SK-N-SH treated with all-trans-retinoic acid at 6 μM for 48 hours (cell line): Measurements from ENCODE around the gene STX11.
A peak's percentile ranks its signal among the peaks of the same experiment; 100 is the strongest.

Experiments used
- ATAC-seq: fragments of 200-7000 bp; cut with Tn5 transposase; 3 replicates; pipeline ENCODE4 v1.9.1; 2020; ENCODE audit warnings: mild to moderate bottlenecking, moderate library complexity
- ARNTL ChIP-seq: fragments of 450-650 bp; formaldehyde crosslinking; IDR thresholded peaks from 2 replicates; pipeline ENCODE4 v1.5.0; 2020; ENCODE audit warnings: low read depth, mild to moderate bottlenecking, moderate library complexity, borderline replicate concordance
- BACH2 ChIP-seq: fragments of 250-450 bp; sonication (Bioruptor Pico); IDR thresholded peaks from 2 replicates; pipeline ENCODE4 v1.9.0; 2021; ENCODE audit warnings: mild to moderate bottlenecking, borderline replicate concordance
- CSDC2 ChIP-seq: fragments of 250-450 bp; sonication (Bioruptor Pico); IDR thresholded peaks from 2 replicates; pipeline ENCODE4 v1.5.0; 2020; ENCODE audit warnings: mild to moderate bottlenecking, moderate library complexity
- ESRRG ChIP-seq: fragments of 250-450 bp; sonication (Bioruptor Pico); IDR thresholded peaks from 2 replicates; pipeline ENCODE4 v1.6.1; 2021; ENCODE audit warnings: mild to moderate bottlenecking
- GLIS3 ChIP-seq: fragments of 250-450 bp; sonication (Bioruptor Pico); IDR thresholded peaks from 2 replicates; pipeline ENCODE4 v1.5.0; 2020; ENCODE audit warnings: mild to moderate bottlenecking, moderate library complexity
- ISL1 ChIP-seq: fragments of 250-450 bp; sonication (Bioruptor Pico); IDR thresholded peaks from 2 replicates; pipeline ENCODE4 v2.1.2; 2022; ENCODE audit warnings: mild to moderate bottlenecking, moderate library complexity
- OSR1 ChIP-seq: fragments of 250-450 bp; sonication (Bioruptor Pico); IDR thresholded peaks from 2 replicates; pipeline ENCODE4 v1.8.0; 2022; ENCODE audit warnings: moderate library complexity, mild to moderate bottlenecking, inconsistent platforms
- PPARA ChIP-seq: fragments of 250-450 bp; sonication (Bioruptor Pico); IDR thresholded peaks from 2 replicates; pipeline ENCODE4 v1.5.0; 2020; ENCODE audit warnings: mild to moderate bottlenecking, borderline replicate concordance
- RARB ChIP-seq: fragments of 250-450 bp; sonication (Bioruptor Pico); IDR thresholded peaks from 2 replicates; pipeline ENCODE4 v1.8.0; 2021; ENCODE audit warnings: mild to moderate bottlenecking, moderate library complexity
- SNAI2 ChIP-seq: fragments of 250-450 bp; sonication (Bioruptor Pico); IDR thresholded peaks from 2 replicates; pipeline ENCODE4 v1.5.0; 2020; ENCODE audit warnings: mild to moderate bottlenecking, moderate library complexity
- TCF4 ChIP-seq: fragments of 250-450 bp; sonication (Bioruptor Pico); IDR thresholded peaks from 2 replicates; pipeline ENCODE4 v1.8.0; 2021; ENCODE audit warnings: mild to moderate bottlenecking, moderate library complexity, borderline replicate concordance
- TOX ChIP-seq: fragments of 250-450 bp; sonication (Bioruptor Pico); IDR thresholded peaks from 2 replicates; pipeline ENCODE4 v1.8.0; 2021; ENCODE audit warnings: mild to moderate bottlenecking, moderate library complexity, borderline replicate concordance
- ZC3H10 ChIP-seq: fragments of 250-450 bp; sonication (Bioruptor Pico); IDR thresholded peaks from 2 replicates; pipeline ENCODE4 v1.5.1; 2021; ENCODE audit warnings: mild to moderate bottlenecking, moderate library complexity
- ZFP3 ChIP-seq: fragments of 250-450 bp; sonication (Bioruptor Pico); IDR thresholded peaks from 2 replicates; pipeline ENCODE4 v1.5.0; 2020; ENCODE audit warnings: mild to moderate bottlenecking, moderate library complexity
- ZFP30 ChIP-seq: fragments of 450-650 bp; formaldehyde crosslinking; IDR thresholded peaks from 2 replicates; pipeline ENCODE4 v1.5.0; 2022; ENCODE audit warnings: mild to moderate bottlenecking, moderate library complexity
- ZNF565 ChIP-seq: fragments of 450-650 bp; formaldehyde crosslinking; conservative IDR thresholded peaks from 2 replicates; pipeline ENCODE4 v1.5.0; 2020; ENCODE audit warnings: low read depth, mild to moderate bottlenecking, moderate library complexity
- ZNF70 ChIP-seq: fragments of 450-650 bp; formaldehyde crosslinking; IDR thresholded peaks from 2 replicates; pipeline ENCODE4 v1.5.0; 2020; ENCODE audit warnings: mild to moderate bottlenecking, moderate library complexity
- ZNF8 ChIP-seq: fragments of 450-650 bp; formaldehyde crosslinking; IDR thresholded peaks from 2 replicates; pipeline ENCODE4 v1.5.0; 2020; ENCODE audit warnings: mild to moderate bottlenecking, moderate library complexity
- TF ChIP-seq, protein P1 (sequence below): fragments of 250-450 bp; sonication (Bioruptor Pico); IDR thresholded peaks from 2 replicates; pipeline ENCODE4 v1.5.0; 2020; ENCODE audit warnings: mild to moderate bottlenecking, moderate library complexity
- TF ChIP-seq, protein P2 (sequence below): fragments of 250-450 bp; sonication (Bioruptor Pico); IDR thresholded peaks from 2 replicates; pipeline ENCODE4 v1.5.1; 2020; ENCODE audit warnings: low read depth, mild to moderate bottlenecking, moderate library complexity
- TF ChIP-seq, protein P3 (sequence below): fragments of 250-450 bp; sonication (Bioruptor Pico); IDR thresholded peaks from 2 replicates; pipeline ENCODE4 v1.8.0; 2020; ENCODE audit warnings: mild to moderate bottlenecking, moderate library complexity, borderline replicate concordance

Gene STX11

DNA sequence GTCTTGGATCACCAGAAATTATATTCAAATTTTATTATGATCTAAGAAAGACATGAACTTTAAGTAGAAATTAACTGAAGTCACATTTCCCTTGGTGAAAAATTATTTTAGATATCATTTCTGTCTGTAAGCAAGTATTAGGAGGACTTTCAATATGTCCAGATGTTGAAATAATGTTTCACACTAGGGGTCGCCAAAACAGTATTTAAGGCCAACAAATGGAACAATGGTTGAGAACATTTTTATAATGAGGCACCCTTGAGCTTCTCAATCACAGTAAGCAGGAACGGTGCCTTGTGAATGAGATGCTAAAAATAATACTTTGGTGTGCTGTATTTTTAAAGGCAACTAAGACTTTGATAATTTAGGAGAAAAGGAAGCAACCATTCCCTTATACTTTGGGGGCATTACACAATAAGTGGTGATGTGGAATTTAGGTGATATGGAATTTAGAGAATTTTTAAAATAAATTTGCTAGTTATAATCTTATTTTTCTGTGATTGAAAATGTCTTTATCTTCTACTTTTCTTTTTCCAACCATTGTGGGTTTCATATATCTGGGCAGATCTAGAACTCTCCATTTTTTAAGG, 45.3 kb upstream of the STX11 start:
- TF ChIP-seq, protein P1, sequence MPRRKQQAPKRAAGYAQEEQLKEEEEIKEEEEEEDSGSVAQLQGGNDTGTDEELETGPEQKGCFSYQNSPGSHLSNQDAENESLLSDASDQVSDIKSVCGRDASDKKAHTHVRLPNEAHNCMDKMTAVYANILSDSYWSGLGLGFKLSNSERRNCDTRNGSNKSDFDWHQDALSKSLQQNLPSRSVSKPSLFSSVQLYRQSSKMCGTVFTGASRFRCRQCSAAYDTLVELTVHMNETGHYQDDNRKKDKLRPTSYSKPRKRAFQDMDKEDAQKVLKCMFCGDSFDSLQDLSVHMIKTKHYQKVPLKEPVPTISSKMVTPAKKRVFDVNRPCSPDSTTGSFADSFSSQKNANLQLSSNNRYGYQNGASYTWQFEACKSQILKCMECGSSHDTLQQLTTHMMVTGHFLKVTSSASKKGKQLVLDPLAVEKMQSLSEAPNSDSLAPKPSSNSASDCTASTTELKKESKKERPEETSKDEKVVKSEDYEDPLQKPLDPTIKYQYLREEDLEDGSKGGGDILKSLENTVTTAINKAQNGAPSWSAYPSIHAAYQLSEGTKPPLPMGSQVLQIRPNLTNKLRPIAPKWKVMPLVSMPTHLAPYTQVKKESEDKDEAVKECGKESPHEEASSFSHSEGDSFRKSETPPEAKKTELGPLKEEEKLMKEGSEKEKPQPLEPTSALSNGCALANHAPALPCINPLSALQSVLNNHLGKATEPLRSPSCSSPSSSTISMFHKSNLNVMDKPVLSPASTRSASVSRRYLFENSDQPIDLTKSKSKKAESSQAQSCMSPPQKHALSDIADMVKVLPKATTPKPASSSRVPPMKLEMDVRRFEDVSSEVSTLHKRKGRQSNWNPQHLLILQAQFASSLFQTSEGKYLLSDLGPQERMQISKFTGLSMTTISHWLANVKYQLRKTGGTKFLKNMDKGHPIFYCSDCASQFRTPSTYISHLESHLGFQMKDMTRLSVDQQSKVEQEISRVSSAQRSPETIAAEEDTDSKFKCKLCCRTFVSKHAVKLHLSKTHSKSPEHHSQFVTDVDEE (CRISPR knock-in tag), result no peak
- TF ChIP-seq ZNF70 (CRISPR knock-in tag) (no peak), CSDC2 (no peak), ISL1 (CRISPR knock-in tag) (no peak), RARB (CRISPR knock-in tag) (no peak), ZFP30 (CRISPR knock-in tag) (no peak), BACH2 (CRISPR knock-in tag) (no peak), SNAI2 (no peak)
- peak; percentile 92 for ATAC-seq

DNA sequence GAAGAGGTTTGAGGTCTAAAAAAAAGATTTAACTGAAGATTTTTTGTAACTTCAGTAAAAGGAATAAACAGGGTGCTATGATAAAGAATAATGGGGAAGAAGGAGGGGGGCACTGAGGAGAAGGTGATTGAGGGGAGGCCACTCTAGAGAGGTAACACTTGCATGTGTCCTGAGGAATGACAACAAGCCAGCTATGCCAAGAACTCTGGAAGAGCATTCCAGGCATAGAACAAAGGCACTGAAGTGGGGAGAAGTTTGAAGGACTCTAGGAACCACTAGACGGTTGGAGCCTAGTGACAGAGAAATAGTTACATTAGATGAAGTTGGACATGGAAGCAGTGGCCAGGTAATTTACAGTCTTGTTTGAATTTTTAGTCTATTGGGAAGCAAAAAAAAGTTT, 44.1 kb upstream of the STX11 start:
- TF ChIP-seq ESRRG (CRISPR knock-in tag) (no peak), BACH2 (CRISPR knock-in tag) (no peak), SNAI2 (no peak), RARB (CRISPR knock-in tag) (no peak), TOX (no peak), ZFP3 (CRISPR knock-in tag) (no peak), ZNF70 (CRISPR knock-in tag) (no peak), ARNTL (CRISPR knock-in tag) (no peak), ZC3H10 (CRISPR knock-in tag) (no peak), OSR1 (CRISPR knock-in tag) (no peak), PPARA (CRISPR knock-in tag) (no peak), ZNF8 (no peak)
- TF ChIP-seq, protein P2, sequence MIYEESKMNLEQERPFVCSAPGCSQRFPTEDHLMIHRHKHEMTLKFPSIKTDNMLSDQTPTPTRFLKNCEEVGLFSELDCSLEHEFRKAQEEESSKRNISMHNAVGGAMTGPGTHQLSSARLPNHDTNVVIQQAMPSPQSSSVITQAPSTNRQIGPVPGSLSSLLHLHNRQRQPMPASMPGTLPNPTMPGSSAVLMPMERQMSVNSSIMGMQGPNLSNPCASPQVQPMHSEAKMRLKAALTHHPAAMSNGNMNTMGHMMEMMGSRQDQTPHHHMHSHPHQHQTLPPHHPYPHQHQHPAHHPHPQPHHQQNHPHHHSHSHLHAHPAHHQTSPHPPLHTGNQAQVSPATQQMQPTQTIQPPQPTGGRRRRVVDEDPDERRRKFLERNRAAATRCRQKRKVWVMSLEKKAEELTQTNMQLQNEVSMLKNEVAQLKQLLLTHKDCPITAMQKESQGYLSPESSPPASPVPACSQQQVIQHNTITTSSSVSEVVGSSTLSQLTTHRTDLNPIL, result no peak
- TF ChIP-seq, all 23 proteins: peak for 0

DNA sequence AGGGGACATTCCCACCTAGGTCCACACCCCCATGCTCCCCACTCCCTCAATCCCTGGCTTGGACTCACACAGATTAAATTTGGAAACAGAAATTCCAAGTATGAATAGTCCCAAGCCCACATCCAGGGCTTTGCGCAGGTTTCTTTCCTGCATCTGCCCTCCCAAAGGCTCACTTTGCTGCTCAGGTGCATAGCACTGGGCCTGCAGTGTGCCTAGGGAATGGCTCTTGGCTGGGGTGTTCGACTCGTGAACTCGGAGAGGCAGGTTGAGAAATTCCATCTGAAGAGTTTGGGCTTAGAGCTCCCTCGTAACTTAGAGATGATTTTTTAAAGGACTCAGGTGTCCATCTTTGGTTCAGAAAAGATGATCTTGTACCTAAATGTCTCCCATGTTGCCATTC, 40.1 kb upstream of the STX11 start:
- TF ChIP-seq CSDC2 (no peak), GLIS3 (no peak)
- no peak for ATAC-seq

More for the DNA sequence above, 44.1 kb upstream of the STX11 start:
- no peak for ATAC-seq

DNA sequence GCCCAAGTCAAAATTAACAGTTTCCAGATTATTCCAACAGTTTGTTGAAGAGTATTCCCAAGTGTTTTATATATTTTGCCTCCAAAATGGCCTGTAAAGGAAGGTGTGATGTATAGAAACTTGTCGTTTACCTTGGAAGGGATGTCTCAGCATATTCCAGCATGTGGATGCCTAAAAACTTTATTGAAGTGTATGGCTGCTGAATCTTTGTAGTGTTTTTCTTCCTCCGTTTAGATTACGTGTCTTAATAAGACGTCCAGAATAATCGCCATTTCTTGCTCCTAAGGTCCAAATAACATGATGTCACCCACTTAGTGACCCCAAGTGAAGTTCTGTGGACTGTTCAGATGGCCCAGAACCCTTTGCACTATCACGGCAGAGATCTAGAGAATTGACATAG, 37.0 kb upstream of the STX11 start:
- no peak for TF ChIP-seq PPARA (CRISPR knock-in tag)
- no peak for TF ChIP-seq GLIS3
- no peak for TF ChIP-seq SNAI2
- no peak for TF ChIP-seq ISL1 (CRISPR knock-in tag)
- TF ChIP-seq ESRRG (CRISPR knock-in tag), result no peak
- no peak for TF ChIP-seq ZNF565
- no peak for TF ChIP-seq ZFP30 (CRISPR knock-in tag)
- no peak for TF ChIP-seq ZNF8
- TF ChIP-seq ARNTL (CRISPR knock-in tag), result no peak
- no peak for TF ChIP-seq TOX
- no peak for TF ChIP-seq ZC3H10 (CRISPR knock-in tag)
- TF ChIP-seq, protein P1 (CRISPR knock-in tag), result no peak
- ATAC-seq, result no peak

DNA sequence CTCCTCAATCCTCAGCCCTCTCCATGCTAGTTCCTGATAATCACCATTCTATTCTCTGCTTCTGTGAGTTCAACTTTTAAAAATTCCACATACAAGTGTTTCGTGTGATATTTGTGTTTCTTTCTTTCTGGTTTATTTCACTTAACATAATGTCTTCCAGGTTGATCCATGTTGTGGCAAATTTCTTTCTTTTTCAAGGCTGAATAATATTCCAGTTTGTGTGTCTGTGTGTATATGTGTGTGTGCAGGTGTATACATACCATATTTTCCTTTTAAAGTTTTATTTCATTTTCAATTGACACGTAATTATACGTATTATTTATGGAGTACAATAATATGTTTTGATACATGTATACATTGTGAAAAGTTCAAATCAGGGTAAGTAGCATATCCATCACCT, 35.1 kb upstream of the STX11 start:
- TF ChIP-seq ZNF70 (CRISPR knock-in tag), result no peak
- TF ChIP-seq, protein P1 (CRISPR knock-in tag), result no peak
- no peak for TF ChIP-seq ISL1 (CRISPR knock-in tag)
- TF ChIP-seq RARB (CRISPR knock-in tag), result no peak
- no peak for TF ChIP-seq ZNF565
- TF ChIP-seq ARNTL (CRISPR knock-in tag), result no peak
- no peak for TF ChIP-seq TCF4 (CRISPR knock-in tag)
- TF ChIP-seq, protein P3, sequence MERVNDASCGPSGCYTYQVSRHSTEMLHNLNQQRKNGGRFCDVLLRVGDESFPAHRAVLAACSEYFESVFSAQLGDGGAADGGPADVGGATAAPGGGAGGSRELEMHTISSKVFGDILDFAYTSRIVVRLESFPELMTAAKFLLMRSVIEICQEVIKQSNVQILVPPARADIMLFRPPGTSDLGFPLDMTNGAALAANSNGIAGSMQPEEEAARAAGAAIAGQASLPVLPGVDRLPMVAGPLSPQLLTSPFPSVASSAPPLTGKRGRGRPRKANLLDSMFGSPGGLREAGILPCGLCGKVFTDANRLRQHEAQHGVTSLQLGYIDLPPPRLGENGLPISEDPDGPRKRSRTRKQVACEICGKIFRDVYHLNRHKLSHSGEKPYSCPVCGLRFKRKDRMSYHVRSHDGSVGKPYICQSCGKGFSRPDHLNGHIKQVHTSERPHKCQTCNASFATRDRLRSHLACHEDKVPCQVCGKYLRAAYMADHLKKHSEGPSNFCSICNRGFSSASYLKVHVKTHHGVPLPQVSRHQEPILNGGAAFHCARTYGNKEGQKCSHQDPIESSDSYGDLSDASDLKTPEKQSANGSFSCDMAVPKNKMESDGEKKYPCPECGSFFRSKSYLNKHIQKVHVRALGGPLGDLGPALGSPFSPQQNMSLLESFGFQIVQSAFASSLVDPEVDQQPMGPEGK (CRISPR knock-in tag), result no peak
- TF ChIP-seq ESRRG (CRISPR knock-in tag), result no peak
- TF ChIP-seq ZC3H10 (CRISPR knock-in tag), result no peak
- TF ChIP-seq ZNF8, result no peak
- no peak for TF ChIP-seq ZFP3 (CRISPR knock-in tag)
- TF ChIP-seq OSR1 (CRISPR knock-in tag), result no peak
- no peak for ATAC-seq
